K562 (cell line): ENCODE results near the gene SRSF1. TPM values are rescaled to one million over a fixed set of nuclear protein-coding genes. Genes with fewer than 3 reads are reported as not detected.

ENCODE experiments used
- ERF ChIP-seq: fragments of 450-650 bp; formaldehyde crosslinking; IDR thresholded peaks from 2 replicates; pipeline ENCODE4 v1.4.0; 2020; ENCODE audit warnings: mild to moderate bottlenecking, mixed read lengths
- PHF20 ChIP-seq: fragments of 450-650 bp; IDR thresholded peaks from 2 replicates; pipeline ENCODE4 v1.6.1; 2018; ENCODE audit not compliant: partially characterized antibody
- POLR2AphosphoS5 ChIP-seq: IDR thresholded peaks from 2 replicates; pipeline ENCODE4 v1.6.1; 2011; ENCODE audit warnings: mild to moderate bottlenecking, low read depth, low read length, moderate library complexity; ENCODE audit not compliant: control insufficient read depth, insufficient read depth
- PTBP1 ChIP-seq: fragments of 200-400 bp; formaldehyde crosslinking; IDR thresholded peaks from 2 replicates; pipeline ENCODE4 v1.6.1; 2017; ENCODE audit warnings: low read depth, low read length
- THAP7 ChIP-seq: fragments of 250-450 bp; sonication (Bioruptor Pico); IDR thresholded peaks from 2 replicates; pipeline ENCODE4 v1.5.0; 2021
- ZBTB33 ChIP-seq: sonication (generic); formaldehyde crosslinking; IDR thresholded peaks from 2 replicates; pipeline ENCODE4 v1.8.1; 2023; ENCODE audit warnings: mild to moderate bottlenecking, missing genetic modification reagents
- ZBTB8A ChIP-seq: fragments of 450-650 bp; IDR thresholded peaks from 2 replicates; pipeline ENCODE4 v1.6.1; 2018; ENCODE audit warnings: mild to moderate bottlenecking, moderate library complexity; ENCODE audit not compliant: partially characterized antibody
- ZNF143 ChIP-seq: sonication (generic); formaldehyde crosslinking; IDR thresholded peaks from 2 replicates; pipeline ENCODE4 v1.9.0; 2022; ENCODE audit warnings: mild to moderate bottlenecking, missing genetic modification reagents
- ZNF740 ChIP-seq, 3 experiments: fragments of 200-800 bp in 1 of 3; sonication (Bioruptor generic) in 1 of 3; sonication (generic) in 1 of 3; formaldehyde crosslinking in 1 of 3; IDR thresholded peaks; 2 replicates each; pipeline versions ENCODE4 v1.6.1 to v1.8.0; 2016 to 2022; ENCODE audit warnings: mild to moderate bottlenecking in 2 of 3, missing compliant biosample characterization in 2 of 3, missing genetic modification characterization in 2 of 3, missing genetic modification reagents in 1 of 3
- polyA plus RNA-seq, 8 experiments: library from polyadenylated mRNA; depleted of rRNA in 4 of 8; stranded (reverse) in 5 of 8; unstranded in 3 of 8; fragments of >200 nt; fragmentation: Nextera tagmentation in 2 of 8; fragmentation: Illumina TruSeq in 1 of 8; extraction: Ambion mirVana in 2 of 8; extraction: Trizol in 1 of 8; gene quantifications; 2 replicates each; pipeline versions ENCODE4 v1.2.1 to v1.2.3, GENCODE V29; 2011 to 2014; ENCODE audit warnings: inconsistent platforms in 1 of 8, missing spikeins in 1 of 8
- total RNA-seq, 7 experiments: library from RNA; depleted of rRNA in 6 of 7; stranded (reverse); fragments of >200 nt in 6 of 7; fragmentation: Illumina TruSeq in 2 of 7; extraction: Trizol in 2 of 7; gene quantifications; 2 replicates each; pipeline versions ENCODE4 v1.2.1 to v1.2.3, GENCODE V29; 2011 to 2021; ENCODE audit warnings: low replicate concordance in 1 of 7

SRSF1 gene
- total and polyA plus RNA-seq, 9 of the 15 experiments (the other 6 are each of a cell fraction or from before 2014, with no cell fraction given) = 77.8 to 559 (median 442) TPM

- TF ChIP-seq ZBTB33 (CRISPR knock-in tag) (no peak), ZNF740 (CRISPR knock-in tag; IDR thresholded peaks at IDR 0.05) (no peak), ZNF740 (tag; IDR thresholded peaks at IDR 0.05) (no peak), ZBTB8A (no peak), PTBP1 (no peak), THAP7 (no peak), PHF20 (no peak), ERF (CRISPR knock-in tag) (no peak), POLR2AphosphoS5 (no peak), ZNF143 (CRISPR knock-in tag) (no peak)
Observed at GRCh38 chr17:58056476-58056875, 49.4 kb upstream of the SRSF1 start (continued).
